Testis (tissue), 3 donors: ENCODE results near the gene ARHGEF4. TPM values are rescaled to one million over a fixed set of nuclear protein-coding genes. Genes with fewer than 3 reads are reported as not detected.

Experiments used
- DNase-seq: peaks from one replicate; pipeline ENCODE4 v3.0.0-alpha.2; 2019
- H3K27ac ChIP-seq, 2 donors: fragments of 200-600 bp; sonication (generic); one replicate each; pipeline ENCODE4 v1.5.1; 2019
- H3K27me3 ChIP-seq: fragments of 200-600 bp; sonication (generic); one replicate; pipeline ENCODE4 v1.5.1; 2019
- H3K36me3 ChIP-seq: fragments of 200-600 bp; sonication (generic); one replicate; pipeline ENCODE4 v1.5.1; 2017; ENCODE audit warnings: low read depth; ENCODE audit errors: missing control alignments
- H3K4me1 ChIP-seq: fragments of 200-600 bp; sonication (generic); one replicate; pipeline ENCODE4 v1.5.1; 2019
- H3K4me3 ChIP-seq, 2 donors: fragments of 200-600 bp; sonication (generic); one replicate each; pipeline ENCODE4 v1.5.1; 2017 to 2019
- H3K9me3 ChIP-seq: fragments of 200-600 bp; sonication (generic); one replicate; pipeline ENCODE4 v1.5.1; 2017
- POLR2A ChIP-seq: fragments of 450-650 bp; IDR thresholded peaks from one replicate; pipeline ENCODE4 v1.6.1; 2017; ENCODE audit warnings: antibody characterized with exemption, mild to moderate bottlenecking, moderate library complexity
- WGBS, 2 donors: methylation state at CpG; one replicate each; pipeline ENCODE4 v1.1.5; 2018; 5-methylcytosine and 5-hydroxymethylcytosine counted together
- intact Hi-C: fragments of 100-400 bp; cut with DNase I; formaldehyde crosslinking; loops from one replicate; pipeline ENCODE4 v1.15.1; 2023; ENCODE audit warnings: low total_unique reads
- polyA plus RNA-seq: library from polyadenylated mRNA; stranded (reverse); fragments of 350-450 nt; fragmentation: Illumina TruSeq; extraction: RNeasy Lipid Tissue Mini Kit (QIAGEN cat#74804); gene quantifications from one replicate; pipeline ENCODE4 v1.2.3, GENCODE V29; 2014; ENCODE audit warnings: low read depth, low replicate concordance; ENCODE audit not compliant: insufficient read depth
- total RNA-seq, 2 donors: library from RNA; depleted of rRNA; stranded (reverse); fragments of >200 nt; gene quantifications; one replicate each; pipeline ENCODE4 v1.2.3, GENCODE V29; 2016
- TF ChIP-seq, protein P1 (sequence below), 3 experiments: fragments of 450-650 bp in 2 of 3; fragments of 200-600 bp in 1 of 3; sonication (generic) in 1 of 3; IDR thresholded peaks; one replicate each; pipeline ENCODE4 v1.5.1; 2016 to 2019; ENCODE audit warnings: antibody characterized with exemption in 3 of 3, mild to moderate bottlenecking in 2 of 3, moderate library complexity in 1 of 3

The ARHGEF4 gene
- total and polyA plus RNA-seq, 3 donors from 2014 or later = 18.0 to 37.4 (median 36.3) TPM

- intact Hi-C loops = no loop called here
- Histone ChIP-seq H3K9me3 (no peaks in the 10 kb centered on the region), H3K4me1 (no peaks in the 10 kb centered on the region), H3K27me3 (no peaks in the 10 kb centered on the region), H3K36me3 (no peaks in the 10 kb centered on the region), H3K27ac (no peak overlapping the region), H3K4me3 (no peak overlapping the region)
- no peak for DNase-seq
- 79 to 86% methylated on average over 4 to 6 of the region's 6 CpGs for WGBS, 2 donors
- TF ChIP-seq, protein P1, sequence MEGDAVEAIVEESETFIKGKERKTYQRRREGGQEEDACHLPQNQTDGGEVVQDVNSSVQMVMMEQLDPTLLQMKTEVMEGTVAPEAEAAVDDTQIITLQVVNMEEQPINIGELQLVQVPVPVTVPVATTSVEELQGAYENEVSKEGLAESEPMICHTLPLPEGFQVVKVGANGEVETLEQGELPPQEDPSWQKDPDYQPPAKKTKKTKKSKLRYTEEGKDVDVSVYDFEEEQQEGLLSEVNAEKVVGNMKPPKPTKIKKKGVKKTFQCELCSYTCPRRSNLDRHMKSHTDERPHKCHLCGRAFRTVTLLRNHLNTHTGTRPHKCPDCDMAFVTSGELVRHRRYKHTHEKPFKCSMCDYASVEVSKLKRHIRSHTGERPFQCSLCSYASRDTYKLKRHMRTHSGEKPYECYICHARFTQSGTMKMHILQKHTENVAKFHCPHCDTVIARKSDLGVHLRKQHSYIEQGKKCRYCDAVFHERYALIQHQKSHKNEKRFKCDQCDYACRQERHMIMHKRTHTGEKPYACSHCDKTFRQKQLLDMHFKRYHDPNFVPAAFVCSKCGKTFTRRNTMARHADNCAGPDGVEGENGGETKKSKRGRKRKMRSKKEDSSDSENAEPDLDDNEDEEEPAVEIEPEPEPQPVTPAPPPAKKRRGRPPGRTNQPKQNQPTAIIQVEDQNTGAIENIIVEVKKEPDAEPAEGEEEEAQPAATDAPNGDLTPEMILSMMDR (IDR thresholded peaks at IDR 0.05) = no peak
- no peak for TF ChIP-seq POLR2A
Observed at GRCh38 chr2:130882111-130882690, 45.5 kb downstream of the ARHGEF4 start.

- Histone ChIP-seq H3K36me3 (no peaks in the 10 kb centered on the region), H3K4me1 (no peaks in the 10 kb centered on the region), H3K9me3 (no peaks in the 10 kb centered on the region), H3K4me3 (no peak overlapping the region), H3K27ac (no peak overlapping the region), H3K27me3 (no peaks in the 10 kb centered on the region)
- WGBS, 2 donors = 87 to 95% methylated on average over 6 of the region's 6 CpGs
- intact Hi-C loops = no loop called here
- TF ChIP-seq, protein P1 (IDR thresholded peaks at IDR 0.05) = no peak
- no peak for TF ChIP-seq POLR2A
- DNase-seq = no peak
Observed at GRCh38 chr2:130882991-130883390, 46.3 kb downstream of the ARHGEF4 start.

DNA sequence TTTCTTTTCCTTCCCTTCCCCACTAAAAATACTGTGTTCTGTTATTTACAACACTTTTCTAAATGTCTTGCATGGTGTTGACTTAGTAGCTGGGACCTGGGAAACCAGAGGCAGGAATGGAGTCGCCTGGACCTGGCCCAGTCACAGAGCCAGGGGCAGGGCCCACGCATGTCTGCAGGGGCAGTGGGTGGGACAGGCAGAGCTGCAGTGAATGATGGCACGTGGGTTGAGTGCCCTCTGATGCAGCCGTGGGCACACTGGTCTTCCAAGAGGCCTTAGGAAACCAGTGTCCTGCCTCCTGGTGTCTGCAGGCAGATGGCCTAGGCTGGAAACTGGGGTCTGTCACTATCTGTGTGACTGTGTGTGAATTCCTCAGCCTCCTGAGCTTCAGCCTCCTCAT lies 46.8 kb downstream of the ARHGEF4 start:
- Histone ChIP-seq H3K4me1 (no peaks in the 10 kb centered on the region), H3K27me3 (no peaks in the 10 kb centered on the region), H3K9me3 (no peaks in the 10 kb centered on the region), H3K27ac (no peak overlapping the region), H3K36me3 (no peaks in the 10 kb centered on the region), H3K4me3 (no peak overlapping the region)
- TF ChIP-seq, protein P1 (IDR thresholded peaks at IDR 0.05) = no peak
- no peak for TF ChIP-seq POLR2A
- no peak for DNase-seq
- intact Hi-C loops = no loop called here
- 60 to 86% methylated on average over 4 of the region's 4 CpGs for WGBS, 2 donors

GRCh38 chr2:130884013-130884412 lies 47.3 kb downstream of the ARHGEF4 start:
- TF ChIP-seq, protein P1 (IDR thresholded peaks at IDR 0.05) = no peak
- TF ChIP-seq POLR2A = no peak
- no peak for DNase-seq
- Histone ChIP-seq H3K4me1 (no peaks in the 10 kb centered on the region), H3K4me3 (no peak overlapping the region), H3K27ac (no peak overlapping the region), H3K9me3 (no peaks in the 10 kb centered on the region), H3K27me3 (no peaks in the 10 kb centered on the region), H3K36me3 (no peaks in the 10 kb centered on the region)
- intact Hi-C loops = no loop called here
- WGBS, 2 donors = 74 to 89% methylated on average over 4 of the region's 4 CpGs

GRCh38 chr2:130884503-130884902 lies 47.8 kb downstream of the ARHGEF4 start:
- no peaks in the 10 kb centered on the region for H3K9me3 ChIP-seq
- H3K4me1 ChIP-seq = no peaks in the 10 kb centered on the region
- no peaks in the 10 kb centered on the region for H3K27me3 ChIP-seq
- H3K36me3 ChIP-seq = no peaks in the 10 kb centered on the region
- H3K27ac ChIP-seq = no peak overlapping the region
- H3K4me3 ChIP-seq = no peak overlapping the region
- WGBS, 2 donors = 69 to 71% methylated on average over 7 of the region's 7 CpGs
- intact Hi-C loops = no loop called here
- TF ChIP-seq POLR2A = no peak
- TF ChIP-seq, protein P1 (IDR thresholded peaks at IDR 0.05) = no peak
- no peak for DNase-seq
